ELR (cell line): ENCODE data around the gene PAM16.
A peak's percentile ranks its signal among the peaks of the same experiment; 100 is the strongest.

Experiments
- DNase-seq: peaks from one replicate; pipeline ENCODE4 v3.0.0-alpha.2; 2015; ENCODE audit warnings: low read depth

PAM16 gene

GRCh38 chr16:4298761-4299522 lies 52.2 kb downstream of the PAM16 start:
- DNase-seq, result peak; percentile 95

DNA sequence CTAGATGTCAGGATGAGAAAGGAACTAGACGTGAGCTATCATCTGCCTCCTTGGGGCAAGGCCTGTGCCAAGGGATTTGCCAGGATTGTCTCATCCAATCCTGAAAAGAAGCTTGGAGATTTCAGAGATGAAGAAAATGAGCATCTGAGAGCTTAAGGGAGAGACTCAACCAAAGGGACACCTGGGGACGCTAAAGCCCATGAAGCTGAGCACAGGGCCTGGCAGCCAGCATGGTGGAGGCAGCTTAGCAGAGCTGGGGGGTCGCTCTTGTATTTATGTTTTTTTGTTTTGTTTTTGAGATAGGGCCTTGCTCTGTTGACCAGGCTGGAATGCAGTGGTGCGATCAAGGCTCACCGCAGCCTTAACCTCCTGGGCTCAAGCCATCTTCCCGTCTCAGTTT lies 53.6 kb downstream of the PAM16 start:
- DNase-seq, result no peak

GRCh38 chr16:4295581-4295980 lies 55.5 kb downstream of the PAM16 start:
- no peak for DNase-seq

GRCh38 chr16:4293822-4294457 lies 57.2 kb downstream of the PAM16 start:
- peak; percentile 63 for DNase-seq

- no peak for DNase-seq
Observed at GRCh38 chr16:4293181-4293716, 57.9 kb downstream of the PAM16 start.

DNA sequence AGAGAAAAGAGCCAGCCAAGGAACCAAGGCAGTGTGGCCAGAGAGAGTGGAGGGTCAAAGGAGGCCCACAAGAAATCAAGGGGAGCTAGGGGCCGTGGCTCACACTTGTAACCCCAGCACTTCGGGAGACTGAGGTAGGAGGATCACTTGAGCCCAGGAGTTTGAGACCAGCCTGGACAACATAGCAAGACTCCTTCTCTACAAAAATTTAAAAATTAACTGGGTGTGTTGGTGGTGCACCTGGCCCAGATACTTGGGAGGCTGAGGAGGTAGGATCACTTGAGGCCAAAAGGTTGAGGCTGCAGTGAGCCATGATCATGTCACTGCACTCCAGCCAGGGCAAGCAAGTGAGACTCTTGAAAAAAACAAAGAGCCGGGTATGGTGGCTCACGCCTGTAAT lies 59.4 kb downstream of the PAM16 start:
- DNase-seq, result no peak
